Endothelial cell of umbilical vein (primary cell): ENCODE data around the gene PRPF8. TPM values are rescaled to one million over a fixed set of nuclear protein-coding genes. Genes with fewer than 3 reads are reported as not detected.

Experiments used
- BruUV-seq: library from RNA; stranded (reverse); fragments of 400-500 nt; replicated peaks from 2 replicates; lab custom pipeline; 2021; lab: Mats Ljungman, UMichigan
- CTCF ChIA-PET: fragments of 300-600, 350-600 bp; sonication (Branson Sonifier 250); formaldehyde crosslinking; loops from one replicate; lab custom pipeline; 2021; ENCODE audit warnings: antibody characterized with exemption, inconsistent platforms; lab: Charles Lee
- POLR2A ChIA-PET: fragments of 300-600, 350-600 bp; sonication (Branson Sonifier 250); formaldehyde crosslinking; loops from one replicate; lab custom pipeline; 2021; ENCODE audit warnings: antibody characterized with exemption, inconsistent platforms; lab: Charles Lee
- DNase-seq: peaks from one replicate; pipeline ENCODE4 v3.0.0-alpha.2; 2011; ENCODE audit warnings: low read depth, low spot score
- FAIRE-seq: peaks from 2 replicates; lab custom pipeline; 2011; peaks lifted over from hg19 to GRCh38; lab: Jason Lieb, UNC
- H2AFZ ChIP-seq: 2 replicates; pipeline ENCODE4 v1.6.0; 2012; ENCODE audit warnings: low read depth, low read length, control low read depth, inconsistent platforms
- H3K27ac ChIP-seq: 2 replicates; pipeline ENCODE4 v1.5.1; 2011; ENCODE audit warnings: low read depth, mild to moderate bottlenecking, control low read depth, low read length, moderate library complexity; ENCODE audit not compliant: insufficient read depth
- H3K27me3 ChIP-seq, 2 experiments: 2 replicates each; pipeline versions ENCODE4 v1.6.0 to v1.6.1; 2011; ENCODE audit warnings: low read length in 2 of 2, mixed read lengths in 1 of 2; ENCODE audit not compliant: control insufficient read depth in 2 of 2, insufficient read depth in 2 of 2
- H3K36me3 ChIP-seq, 2 experiments: 2 replicates in 1 of 2; 3 replicates in 1 of 2; pipeline ENCODE4 v1.5.1; 2011; ENCODE audit warnings: low read length in 2 of 2, mild to moderate bottlenecking in 1 of 2, moderate library complexity in 1 of 2; ENCODE audit not compliant: control insufficient read depth in 2 of 2, insufficient read depth in 2 of 2; ENCODE audit errors: extremely low read depth in 1 of 2
- H3K4me1 ChIP-seq: 3 replicates; pipeline ENCODE4 v1.5.1; 2011; ENCODE audit warnings: mild to moderate bottlenecking, low read length; ENCODE audit not compliant: control insufficient read depth, insufficient read depth; ENCODE audit errors: extremely low read depth
- H3K4me2 ChIP-seq: 2 replicates; pipeline ENCODE4 v1.6.1; 2011; ENCODE audit warnings: low read length, control low read depth, mixed read lengths; ENCODE audit not compliant: insufficient read depth
- H3K4me3 ChIP-seq, 3 experiments: fragments of 200-600 bp in 1 of 3; sonication (generic), shearing (Covaris generic) in 1 of 3; replicated peaks in 1 of 3; 2 replicates each; pipeline ENCODE4 v1.5.1; 2011 to 2016; ENCODE audit warnings: control low read depth in 3 of 3, low read length in 3 of 3, mild to moderate bottlenecking in 2 of 3, inconsistent platforms in 1 of 3, low read depth in 1 of 3, moderate library complexity in 1 of 3; ENCODE audit not compliant: insufficient read depth in 1 of 3
- H3K79me2 ChIP-seq: 2 replicates; pipeline ENCODE4 v1.6.0; 2012; ENCODE audit warnings: low read length, inconsistent platforms; ENCODE audit not compliant: control insufficient read depth, insufficient read depth
- H3K9ac ChIP-seq: replicated peaks from 2 replicates; pipeline ENCODE3; 2011; ENCODE audit warnings: low read length, control low read depth; ENCODE audit not compliant: insufficient read depth; ENCODE audit errors: extremely low read depth
- H3K9me1 ChIP-seq: replicated peaks from 3 replicates; pipeline ENCODE4 v1.6.0; 2011; ENCODE audit warnings: mild to moderate bottlenecking, low read length; ENCODE audit not compliant: control insufficient read depth, insufficient read depth; ENCODE audit errors: extremely low read depth
- H3K9me3 ChIP-seq: replicated peaks from 2 replicates; pipeline ENCODE4 v1.5.1; 2012; ENCODE audit warnings: low read length, inconsistent platforms; ENCODE audit not compliant: control insufficient read depth, insufficient read depth
- H4K20me1 ChIP-seq: replicated peaks from 2 replicates; pipeline ENCODE3; 2011; ENCODE audit warnings: mild to moderate bottlenecking, low read length; ENCODE audit not compliant: control insufficient read depth, insufficient read depth; ENCODE audit errors: extremely low read depth
- CTCF ChIP-seq, 2 donors: IDR thresholded peaks; 1 replicate in 1 of 2; 2 replicates in 1 of 2; pipeline ENCODE4 v1.5.1; 2011; ENCODE audit warnings: low read length in 2 of 2, mild to moderate bottlenecking in 2 of 2, moderate library complexity in 2 of 2, control low read depth in 1 of 2, inconsistent platforms in 1 of 2, low read depth in 1 of 2; ENCODE audit not compliant: insufficient read depth in 1 of 2; ENCODE audit errors: extremely low read depth in 1 of 2
- EZH2 ChIP-seq: IDR thresholded peaks from 2 replicates; pipeline ENCODE4 v1.6.1; 2012; ENCODE audit warnings: borderline replicate concordance, low read depth, mild to moderate bottlenecking, moderate library complexity, low read length, inconsistent platforms; ENCODE audit not compliant: severe bottlenecking
- FOS ChIP-seq: IDR thresholded peaks from 2 replicates; pipeline ENCODE4 v1.6.1; 2011; ENCODE audit warnings: mild to moderate bottlenecking, low read length, moderate library complexity, borderline replicate concordance; ENCODE audit not compliant: insufficient read depth
- GATA2 ChIP-seq: IDR thresholded peaks from 2 replicates; pipeline ENCODE4 v1.7.0; 2011; ENCODE audit warnings: low read depth, mild to moderate bottlenecking, moderate library complexity, mixed read lengths, low read length; ENCODE audit not compliant: insufficient read length, insufficient read depth
- JUN ChIP-seq: IDR thresholded peaks from 2 replicates; pipeline ENCODE4 v1.6.1; 2011; ENCODE audit warnings: borderline replicate concordance, low read depth; ENCODE audit not compliant: insufficient read length, insufficient read depth
- MAX ChIP-seq: IDR thresholded peaks from 2 replicates; pipeline ENCODE4 v1.6.1; 2011; ENCODE audit not compliant: insufficient read depth, insufficient read length
- MYC ChIP-seq: IDR thresholded peaks from one replicate; pipeline ENCODE4 v1.6.1; 2011; ENCODE audit warnings: mild to moderate bottlenecking, low read depth, low read length
- POLR2A ChIP-seq: IDR thresholded peaks from 2 replicates; pipeline ENCODE4 v1.6.1; 2012; ENCODE audit warnings: low read depth, mild to moderate bottlenecking, control low read depth, low read length
- POLR2AphosphoS5 ChIP-seq: IDR thresholded peaks from 2 replicates; pipeline ENCODE4 v1.6.1; 2012; ENCODE audit warnings: low read depth, mild to moderate bottlenecking, control low read depth, low read length, moderate library complexity; ENCODE audit not compliant: insufficient read depth
- dilution Hi-C: fragments of 300-500 bp; cut with MboI; formaldehyde crosslinking; loops from one replicate; pipeline ENCODE4 v1.15.0; 2019; ENCODE audit warnings: low sequenced_read_pairs; ENCODE audit not compliant: extremely low pct_ligation_motif_present
- intact Hi-C: fragments of 100-400 bp; cut with micrococcal nuclease; formaldehyde crosslinking; loops from one replicate; pipeline ENCODE4 v1.10.0; 2022
- polyA plus RNA-seq, 4 experiments: library from polyadenylated mRNA; depleted of rRNA in 3 of 4; stranded (reverse) in 3 of 4; unstranded in 1 of 4; fragments of >200 nt; gene quantifications; 2 replicates each; pipeline versions ENCODE4 v1.2.1 to v1.2.3, GENCODE V29; 2011 to 2012; ENCODE audit warnings: missing spikeins in 1 of 4
- total RNA-seq: library from RNA; stranded (reverse); gene quantifications from 2 replicates; pipeline ENCODE4 v1.2.3, GENCODE V29; 2021

The PRPF8 gene
- total and polyA plus RNA-seq, 2 donors (not counting 3 experiments of a cell fraction or from before 2014, with no cell fraction given) = 215 to 301 TPM

- Histone ChIP-seq H3K4me3 (no peak overlapping the region), H3K9me1 (no peaks in the 10 kb centered on the region), H3K4me1 (no peaks in the 10 kb centered on the region), H3K4me2 (no peak overlapping the region), H4K20me1 (no peaks in the 10 kb centered on the region), H3K9ac (no peak overlapping the region), H3K27ac (no peak overlapping the region), H3K79me2 (no peaks in the 10 kb centered on the region), H3K9me3 (no peaks in the 10 kb centered on the region), H2AFZ (no peak overlapping the region), H3K27me3 (no peaks in the 10 kb centered on the region), H3K36me3 (peaks cover 0 to 6% of the 10 kb centered on the region in 2 experiments)
- no TSS peak for BruUV-seq
- intact Hi-C loops = no loop called here
- ChIA-PET POLR2A (no interaction called here), CTCF (interaction anchor here (0.7 kb wide), 1 partner anchor 11 kb away, joined by 5 read pairs; no protein-coding TSS in a partner anchor)
- no peak for TF ChIP-seq JUN
- no peak for TF ChIP-seq MYC
- TF ChIP-seq CTCF (IDR thresholded peaks at IDR 0.05; ENCODE audit: extremely low read depth in 1 of 2, insufficient read depth in 1 of 2, low read depth in 1 of 2, low read length in 2 of 2) = no peak
- TF ChIP-seq MAX = no peak
- TF ChIP-seq POLR2A = no peak
- no peak for TF ChIP-seq FOS
- no peak for TF ChIP-seq GATA2
- no peak for TF ChIP-seq EZH2
- TF ChIP-seq POLR2AphosphoS5 = no peak
- no peak for FAIRE-seq
- dilution Hi-C loops = no loop called here
- no peak for DNase-seq
Observed at GRCh38 chr17:1732833-1733321, 48.2 kb upstream of the PRPF8 start.
